H1 (cell line): ENCODE data around the gene TSPAN32. TPM values are rescaled to one million over a fixed set of nuclear protein-coding genes. Genes with fewer than 3 reads are reported as not detected.

Experiments
- CTCF ChIA-PET: fragments of 300-600 bp; sonication (Branson Sonifier 250); formaldehyde crosslinking; loops from one replicate; lab custom pipeline; 2021; ENCODE audit not compliant: partially characterized antibody; lab: Charles Lee
- POLR2A ChIA-PET: fragments of 300-600 bp; sonication (Branson Sonifier 250); formaldehyde crosslinking; loops from one replicate; lab custom pipeline; 2021; ENCODE audit warnings: inconsistent platforms; ENCODE audit not compliant: partially characterized antibody; lab: Charles Lee
- DNase-seq, 2 experiments: peaks; one replicate each; pipeline versions ENCODE4 v3.0.0 to v3.0.0-alpha.2; 2010 to 2022; ENCODE audit warnings: low spot score in 2 of 2, low read depth in 1 of 2, mixed read lengths in 1 of 2
- FAIRE-seq: peaks from 2 replicates; lab custom pipeline; 2011; peaks lifted over from hg19 to GRCh38; lab: Jason Lieb, UNC
- H2AFZ ChIP-seq: 2 replicates; pipeline ENCODE4 v1.8.1; 2012; ENCODE audit warnings: low read length, inconsistent platforms
- H2AK5ac ChIP-seq: 2 replicates; pipeline ENCODE4 v1.6.1; 2013; ENCODE audit warnings: low read depth, low read length
- H2BK120ac ChIP-seq: replicated peaks from 2 replicates; pipeline ENCODE3; 2013; ENCODE audit warnings: low read depth, low read length, inconsistent platforms
- H2BK12ac ChIP-seq: 2 replicates; pipeline ENCODE4 v1.6.1; 2013; ENCODE audit warnings: low read depth, low read length
- H2BK15ac ChIP-seq: 2 replicates; pipeline ENCODE4 v1.6.1; 2013; ENCODE audit warnings: low read length
- H2BK20ac ChIP-seq: 2 replicates; pipeline ENCODE4 v1.6.1; 2013; ENCODE audit warnings: low read length
- H2BK5ac ChIP-seq: 2 replicates; pipeline ENCODE4 v1.6.1; 2013; ENCODE audit warnings: low read depth, low read length
- H3K14ac ChIP-seq: 2 replicates; pipeline ENCODE4 v1.6.1; 2013; ENCODE audit warnings: inconsistent platforms; ENCODE audit not compliant: insufficient read length
- H3K18ac ChIP-seq: 2 replicates; pipeline ENCODE4 v1.6.1; 2013; ENCODE audit warnings: low read length; ENCODE audit errors: extremely low read depth
- H3K23ac ChIP-seq: 2 replicates; pipeline ENCODE4 v1.6.1; 2013; ENCODE audit warnings: inconsistent platforms; ENCODE audit not compliant: insufficient read length
- H3K23me2 ChIP-seq: 2 replicates; pipeline ENCODE4 v1.6.1; 2013; ENCODE audit warnings: low read depth, low read length
- H3K27ac ChIP-seq: 2 replicates; pipeline ENCODE4 v1.6.1; 2011; ENCODE audit warnings: low read depth, low read length, inconsistent platforms
- H3K27me3 ChIP-seq, 4 experiments: replicated peaks in 1 of 4; 1 replicate in 1 of 4; 2 replicates in 3 of 4; pipeline versions ENCODE4 v1.6.1 to v1.8.1; 2011 to 2013; ENCODE audit warnings: low read length in 3 of 4, mild to moderate bottlenecking in 3 of 4, inconsistent platforms in 2 of 4, mixed read lengths in 2 of 4, moderate library complexity in 1 of 4; ENCODE audit not compliant: control insufficient read depth in 3 of 4, insufficient read depth in 3 of 4; ENCODE audit errors: extremely low read depth in 1 of 4
- H3K36me3 ChIP-seq, 4 experiments: 2 replicates each; pipeline versions ENCODE4 v1.6.1 to v1.8.1; 2011 to 2013; ENCODE audit warnings: mild to moderate bottlenecking in 4 of 4, low read length in 3 of 4, moderate library complexity in 2 of 4, control low read depth in 1 of 4, inconsistent platforms in 1 of 4; ENCODE audit not compliant: insufficient read depth in 4 of 4, control insufficient read depth in 2 of 4
- H3K4ac ChIP-seq: replicated peaks from 2 replicates; pipeline ENCODE3; 2013; ENCODE audit warnings: low read length, low read depth, mixed read lengths, inconsistent platforms; ENCODE audit not compliant: insufficient read length
- H3K4me1 ChIP-seq, 4 experiments: replicated peaks in 1 of 4; 1 replicate in 1 of 4; 2 replicates in 3 of 4; pipeline versions ENCODE4 v1.6.1 to v1.8.1; 2011 to 2013; ENCODE audit warnings: low read length in 3 of 4, inconsistent platforms in 2 of 4, mixed read lengths in 1 of 4; ENCODE audit not compliant: insufficient read depth in 4 of 4, control insufficient read depth in 3 of 4
- H3K4me2 ChIP-seq, 2 experiments: 2 replicates each; pipeline versions ENCODE4 v1.6.1 to v1.8.1; 2011 to 2013; ENCODE audit warnings: low read depth in 2 of 2, low read length in 2 of 2, control low read depth in 1 of 2, inconsistent platforms in 1 of 2, mild to moderate bottlenecking in 1 of 2; ENCODE audit not compliant: insufficient read depth in 1 of 2
- H3K4me3 ChIP-seq, 4 experiments: fragments of 200-600, 300-600 bp in 1 of 4; sonication (generic), shearing (Covaris generic), sonication (Bioruptor Twin) in 1 of 4; 2 replicates each; pipeline versions ENCODE4 v1.5.1 to v1.8.1; 2011 to 2016; ENCODE audit warnings: low read length in 4 of 4, low read depth in 3 of 4, control low read depth in 2 of 4, inconsistent platforms in 2 of 4, mild to moderate bottlenecking in 2 of 4, mixed read lengths in 1 of 4, moderate library complexity in 1 of 4; ENCODE audit not compliant: insufficient read depth in 2 of 4; ENCODE audit errors: extremely low read depth in 1 of 4
- H3K56ac ChIP-seq: replicated peaks from 2 replicates; pipeline ENCODE3; 2013; ENCODE audit warnings: low read depth, mild to moderate bottlenecking, mixed read lengths, low read length, inconsistent platforms; ENCODE audit not compliant: insufficient read length
- H3K79me1 ChIP-seq: 2 replicates; pipeline ENCODE4 v1.6.1; 2013; ENCODE audit warnings: low read depth, low read length, control low read depth
- H3K79me2 ChIP-seq, 2 experiments: 2 replicates each; pipeline versions ENCODE4 v1.6.1 to v1.8.1; 2012 to 2013; ENCODE audit warnings: low read length in 2 of 2, mild to moderate bottlenecking in 2 of 2, inconsistent platforms in 1 of 2; ENCODE audit not compliant: insufficient read depth in 2 of 2, control insufficient read depth in 1 of 2
- H3K9ac ChIP-seq, 4 experiments: replicated peaks in 1 of 4; 1 replicate in 1 of 4; 2 replicates in 3 of 4; pipeline versions ENCODE4 v1.6.1 to v1.8.1; 2011 to 2013; ENCODE audit warnings: low read depth in 3 of 4, low read length in 3 of 4, control low read depth in 2 of 4, mild to moderate bottlenecking in 2 of 4, moderate library complexity in 2 of 4, inconsistent platforms in 1 of 4; ENCODE audit errors: extremely low read depth in 1 of 4
- H3K9me3 ChIP-seq, 2 experiments: 2 replicates each; pipeline versions ENCODE4 v1.6.1 to v1.8.1; 2012 to 2013; ENCODE audit warnings: mild to moderate bottlenecking in 2 of 2, moderate library complexity in 2 of 2, control low read depth in 1 of 2, inconsistent platforms in 1 of 2, low read depth in 1 of 2, low read length in 1 of 2, mixed read lengths in 1 of 2; ENCODE audit not compliant: insufficient read depth in 2 of 2
- H4K20me1 ChIP-seq, 2 experiments: replicated peaks in 1 of 2; 2 replicates each; pipeline versions ENCODE3 to v1.8.1; 2011 to 2013; ENCODE audit warnings: inconsistent platforms in 2 of 2, low read length in 2 of 2, mild to moderate bottlenecking in 1 of 2; ENCODE audit not compliant: insufficient read depth in 2 of 2, control insufficient read depth in 1 of 2
- H4K5ac ChIP-seq: 2 replicates; pipeline ENCODE4 v1.6.1; 2013; ENCODE audit warnings: low read length, low read depth, mixed read lengths, inconsistent platforms; ENCODE audit not compliant: insufficient read length
- H4K8ac ChIP-seq: 2 replicates; pipeline ENCODE4 v1.8.0; 2013; ENCODE audit warnings: mild to moderate bottlenecking, moderate library complexity, low read length, inconsistent platforms; ENCODE audit not compliant: insufficient read depth; ENCODE audit errors: extremely low read depth
- H4K91ac ChIP-seq: replicated peaks from 2 replicates; pipeline ENCODE3; 2013; ENCODE audit warnings: low read length, mixed read lengths, inconsistent platforms; ENCODE audit not compliant: insufficient read length
- CEBPB ChIP-seq: IDR thresholded peaks from 2 replicates; pipeline ENCODE4 v1.6.1; 2012; ENCODE audit warnings: low read depth, low read length
- EP300 ChIP-seq, 2 experiments: IDR thresholded peaks; 1 replicate in 1 of 2; 2 replicates in 1 of 2; pipeline ENCODE4 v1.6.1; 2011 to 2012; ENCODE audit warnings: low read depth in 2 of 2, low read length in 2 of 2, mild to moderate bottlenecking in 2 of 2, borderline replicate concordance in 1 of 2, inconsistent platforms in 1 of 2, moderate library complexity in 1 of 2
- FOSL1 ChIP-seq: IDR thresholded peaks from 2 replicates; pipeline ENCODE4 v1.6.1; 2011; ENCODE audit warnings: mild to moderate bottlenecking, low read depth, low read length, moderate library complexity; ENCODE audit not compliant: insufficient read depth
- HDAC6 ChIP-seq: IDR thresholded peaks from one replicate; pipeline ENCODE4 v1.7.1; 2012; ENCODE audit warnings: low read depth, mild to moderate bottlenecking, inconsistent platforms, low read length, moderate library complexity
- KDM1A ChIP-seq: fragments of 200-600, 300-600 bp; sonication (generic); IDR thresholded peaks from 2 replicates; pipeline ENCODE4 v1.7.1; 2016; ENCODE audit warnings: mild to moderate bottlenecking, low read length, borderline replicate concordance
- RXRA ChIP-seq: IDR thresholded peaks from 2 replicates; pipeline ENCODE4 v1.6.1; 2011; ENCODE audit warnings: low read depth, mild to moderate bottlenecking, low read length, moderate library complexity; ENCODE audit not compliant: insufficient read depth
- SIN3A ChIP-seq, 2 experiments: IDR thresholded peaks in 1 of 2; conservative IDR thresholded peaks in 1 of 2; 2 replicates each; pipeline ENCODE4 v1.6.1; 2011 to 2012; ENCODE audit warnings: low read length in 2 of 2, improper control_type of control experiment in 1 of 2, low read depth in 1 of 2, mild to moderate bottlenecking in 1 of 2
- SP4 ChIP-seq: IDR thresholded peaks from 2 replicates; pipeline ENCODE4 v1.6.1; 2012; ENCODE audit warnings: low read length, inconsistent platforms
- TBP ChIP-seq: IDR thresholded peaks from 2 replicates; pipeline ENCODE4 v1.6.1; 2011; ENCODE audit warnings: low read depth, low read length, improper control_type of control experiment
- ZNF274 ChIP-seq: IDR thresholded peaks from 2 replicates; pipeline ENCODE4 v1.7.0; 2012; ENCODE audit warnings: low read length, borderline replicate concordance; ENCODE audit errors: extremely low read depth
- WGBS, 2 experiments: shearing (Covaris generic) in 1 of 2; methylation state at CpG; one replicate each; pipeline versions ENCODE4 v1.1.6 to v1.1.7; 2013 to 2015; ENCODE audit warnings: low lambda C conversion rate in 2 of 2, mixed read lengths in 2 of 2, inconsistent platforms in 1 of 2, low coverage in 1 of 2, missing lambda C conversion rate in 1 of 2; ENCODE audit not compliant: insufficient replicate concordance in 2 of 2, insufficient coverage in 1 of 2, insufficient read length in 1 of 2; ENCODE audit errors: extremely low coverage in 1 of 2, missing lambda C conversion rate in 1 of 2; 5-methylcytosine and 5-hydroxymethylcytosine counted together
- polyA plus RNA-seq, 7 experiments: library from polyadenylated mRNA; depleted of rRNA in 3 of 7; stranded (reverse) in 5 of 7; unstranded in 2 of 7; fragments of >200 nt in 5 of 7; fragments of 200-250 nt in 2 of 7; gene quantifications; 1 replicate in 5 of 7; 2 replicates in 1 of 7; 4 replicates in 1 of 7; pipeline versions ENCODE4 v1.2.1 to v1.2.3, GENCODE V29; 2011 to 2013; ENCODE audit warnings: missing spikeins in 2 of 7, mixed read lengths in 2 of 7
- total RNA-seq: library from RNA; stranded (reverse); fragmentation: NEBNext Ultra II Directional; extraction: Animal tissue kit (Norgen Biotek cat#: 25700); gene quantifications from 2 replicates; pipeline ENCODE4 v1.2.1, GENCODE V29; 2021

TSPAN32 gene
- total and polyA plus RNA-seq, 2 of the 8 experiments (the other 6 are each of a cell fraction or from before 2014, with no cell fraction given): not detected

GRCh38 chr11:2295971-2296912, 5.6 kb upstream of the TSPAN32 start:
- H3K4me1 ChIP-seq: no peaks in the 10 kb centered on the region
- H3K79me2 ChIP-seq: no peaks in the 10 kb centered on the region
- H3K27me3 ChIP-seq: peaks cover 0 to 4% (median 1%) of the 10 kb centered on the region in 4 experiments; a peak in 2 of 7 replicates
- no peaks in the 10 kb centered on the region for H3K23me2 ChIP-seq
- FAIRE-seq (no peak), DNase-seq (no peak)
- no peaks in the 10 kb centered on the region for H3K9me3 ChIP-seq
- no peak overlapping the region for H2BK20ac ChIP-seq
- H3K14ac ChIP-seq: no peak overlapping the region
- ChIA-PET CTCF (interaction anchor here (0.8 to 14.9 kb wide), 12 partner anchors 9 to 124 kb away, joined by 3 to 333 read pairs (median 6); no protein-coding TSS in a partner anchor), POLR2A (interaction anchor here (1.9 kb wide), 1 partner anchor 97 kb away, joined by 4 read pairs; no protein-coding TSS in a partner anchor)
- H3K36me3 ChIP-seq: no peaks in the 10 kb centered on the region
- H3K18ac ChIP-seq: no peak overlapping the region
- H3K56ac ChIP-seq: no peak overlapping the region
- H4K8ac ChIP-seq: no peak overlapping the region
- no peak overlapping the region for H2BK12ac ChIP-seq
- H3K4me3 ChIP-seq: no peak overlapping the region
- no peak for TF ChIP-seq SIN3A (conservative IDR thresholded peaks at IDR 0.05 in 1 of 2, IDR thresholded peaks at IDR 0.05 in 1 of 2; ENCODE audit: low read depth in 1 of 2, low read length in 2 of 2)
- TF ChIP-seq TBP: no peak
- no peak for TF ChIP-seq HDAC6
- TF ChIP-seq KDM1A: no peak
- no peak for TF ChIP-seq SP4
- no peak for TF ChIP-seq EP300 (IDR thresholded peaks at IDR 0.05; ENCODE audit: borderline replicate concordance in 1 of 2, low read depth in 2 of 2, low read length in 2 of 2)
- no peak for TF ChIP-seq RXRA
- TF ChIP-seq ZNF274: no peak
- TF ChIP-seq CEBPB: no peak
- TF ChIP-seq FOSL1: no peak
- no peak overlapping the region for H3K23ac ChIP-seq
- H3K27ac ChIP-seq: no peak overlapping the region
- no peak overlapping the region for H2BK120ac ChIP-seq
- H4K20me1 ChIP-seq: no peaks in the 10 kb centered on the region
- H4K91ac ChIP-seq: no peak overlapping the region
- 87% methylated on average over 17 of the region's 17 CpGs; no CpG with 5 or more reads in 1 of the 2 experiments for WGBS, 2 experiments
- no peak overlapping the region for H2AK5ac ChIP-seq
- H2BK15ac ChIP-seq: no peak overlapping the region
- H3K4me2 ChIP-seq: no peak overlapping the region
- no peak overlapping the region for H3K4ac ChIP-seq
- no peak overlapping the region for H2BK5ac ChIP-seq
- no peaks in the 10 kb centered on the region for H3K79me1 ChIP-seq
- H3K9ac ChIP-seq: no peak overlapping the region
- no peak overlapping the region for H4K5ac ChIP-seq
- no peak overlapping the region for H2AFZ ChIP-seq
